Measurements from ENCODE around the gene MSI2.

The MSI2 gene

GRCh38 chr17:57270801-57271245 is 14.5 kb downstream of the MSI2 start:
- no peak overlapping the region for H3K27ac ChIP-seq
- TF ChIP-seq CTCF (conservative IDR thresholded peaks at IDR 0.05): no peak

GRCh38 chr17:57271821-57272220 is 15.5 kb downstream of the MSI2 start:
- no peak for TF ChIP-seq CTCF (conservative IDR thresholded peaks at IDR 0.05)
- no peak overlapping the region for H3K27ac ChIP-seq

GRCh38 chr17:57273490-57273889 is 17.2 kb downstream of the MSI2 start:
- TF ChIP-seq CTCF (conservative IDR thresholded peaks at IDR 0.05): no peak
- no peak overlapping the region for H3K27ac ChIP-seq

- TF ChIP-seq CTCF (conservative IDR thresholded peaks at IDR 0.05): no peak
- no peak overlapping the region for H3K27ac ChIP-seq
These were observed 17.8 kb downstream of the MSI2 start for GRCh38 chr17:57274162-57274561.

GRCh38 chr17:57275071-57275764 is 18.9 kb downstream of the MSI2 start:
- H3K27ac ChIP-seq: no peak overlapping the region
- TF ChIP-seq CTCF (conservative IDR thresholded peaks at IDR 0.05): no peak

GRCh38 chr17:57276621-57277020 is 20.3 kb downstream of the MSI2 start:
- TF ChIP-seq CTCF (conservative IDR thresholded peaks at IDR 0.05): no peak
- H3K27ac ChIP-seq: no peak overlapping the region

- H3K27ac ChIP-seq: no peak overlapping the region
- TF ChIP-seq CTCF (conservative IDR thresholded peaks at IDR 0.05): no peak
These were observed 21.7 kb downstream of the MSI2 start for GRCh38 chr17:57277923-57278604.

All from VCaP (cell line).